Naive thymus-derived CD4-positive, alpha-beta T cell (primary cell): ENCODE data around the gene TLX1. TPM values are rescaled to one million over a fixed set of nuclear protein-coding genes. Genes with fewer than 3 reads are reported as not detected.

ENCODE experiments used
- ATAC-seq: fragments of 150-1000 bp; cut with Tn5 transposase; 2 replicates; pipeline ENCODE4 v1.10.0; 2021; ENCODE audit warnings: mild to moderate bottlenecking, moderate library complexity
- CTCF ChIA-PET: fragments of 350-600 bp; sonication (Branson Sonifier 250); formaldehyde crosslinking; loops from one replicate; lab custom pipeline; 2021; ENCODE audit warnings: antibody characterized with exemption; lab: Charles Lee
- POLR2A ChIA-PET: fragments of 350-600 bp; sonication (Branson Sonifier 250); formaldehyde crosslinking; loops from one replicate; lab custom pipeline; 2021; ENCODE audit warnings: antibody characterized with exemption, inconsistent platforms; lab: Charles Lee
- DNase-seq, 9 donors: peaks; one replicate each; pipeline versions ENCODE4 v3.0.0 to v3.0.0-alpha.2; 2020 to 2022; ENCODE audit warnings: mixed read lengths in 1 of 9
- H3K27ac ChIP-seq: one replicate; pipeline ENCODE4 v1.7.0; 2013; ENCODE audit warnings: mild to moderate bottlenecking, low read depth, low read length, moderate library complexity
- H3K27me3 ChIP-seq, 2 donors: one replicate each; pipeline ENCODE4 v1.7.0; 2013; ENCODE audit warnings: low read length in 2 of 2, mild to moderate bottlenecking in 2 of 2, moderate library complexity in 2 of 2; ENCODE audit not compliant: control insufficient read depth in 2 of 2, insufficient read depth in 2 of 2
- H3K36me3 ChIP-seq, 3 experiments: 1 replicate in 2 of 3; 2 replicates in 1 of 3; pipeline ENCODE4 v1.7.0; 2013; ENCODE audit warnings: low read length in 3 of 3, mild to moderate bottlenecking in 3 of 3, moderate library complexity in 1 of 3; ENCODE audit not compliant: insufficient read depth in 3 of 3, control insufficient read depth in 2 of 3
- H3K4me1 ChIP-seq, 2 donors: one replicate each; pipeline ENCODE4 v1.7.0; 2013; ENCODE audit warnings: low read length in 2 of 2, mild to moderate bottlenecking in 2 of 2, moderate library complexity in 1 of 2; ENCODE audit not compliant: control insufficient read depth in 2 of 2, insufficient read depth in 2 of 2
- H3K4me3 ChIP-seq: 2 replicates; pipeline ENCODE4 v1.7.0; 2013; ENCODE audit warnings: mild to moderate bottlenecking, low read length
- H3K9me3 ChIP-seq, 3 experiments: 1 replicate in 2 of 3; 2 replicates in 1 of 3; pipeline ENCODE4 v1.7.0; 2013; ENCODE audit warnings: low read length in 3 of 3; ENCODE audit not compliant: control insufficient read depth in 2 of 3
- H3K27ac Mint-ChIP-seq, 9 donors: one replicate each; pipeline ENCODE4 v1.8.0; 2020 to 2022; ENCODE audit warnings: mixed read lengths in 9 of 9, mild to moderate bottlenecking in 8 of 9, moderate library complexity in 5 of 9, inconsistent platforms in 2 of 9
- H3K27me3 Mint-ChIP-seq, 5 donors: one replicate each; pipeline ENCODE4 v1.8.0; 2021 to 2022; ENCODE audit warnings: mixed read lengths in 5 of 5, mild to moderate bottlenecking in 1 of 5
- H3K36me3 Mint-ChIP-seq, 5 donors: one replicate each; pipeline ENCODE4 v1.8.0; 2020 to 2022; ENCODE audit warnings: mixed read lengths in 5 of 5, mild to moderate bottlenecking in 3 of 5, inconsistent platforms in 1 of 5
- H3K4me1 Mint-ChIP-seq, 7 donors: one replicate each; pipeline ENCODE4 v1.8.0; 2020 to 2022; ENCODE audit warnings: mixed read lengths in 7 of 7, mild to moderate bottlenecking in 3 of 7, inconsistent platforms in 1 of 7
- H3K4me3 Mint-ChIP-seq, 10 donors: one replicate each; pipeline ENCODE4 v1.8.0; 2020 to 2022; ENCODE audit warnings: mild to moderate bottlenecking in 10 of 10, mixed read lengths in 10 of 10, moderate library complexity in 6 of 10, inconsistent platforms in 2 of 10
- H3K9me3 Mint-ChIP-seq, 11 donors: one replicate each; pipeline ENCODE4 v1.8.0; 2020 to 2022; ENCODE audit warnings: mixed read lengths in 11 of 11, mild to moderate bottlenecking in 4 of 11, inconsistent platforms in 1 of 11, moderate library complexity in 1 of 11
- intact Hi-C, 2 donors: fragments of 100-400 bp; cut with micrococcal nuclease; formaldehyde crosslinking; loops; one replicate each; pipeline ENCODE4 v1.15.1; 2023
- polyA plus RNA-seq, 2 donors: library from polyadenylated mRNA; unstranded; fragments of 300-500 nt; fragmentation: Illumina TruSeq; gene quantifications; one replicate each; pipeline ENCODE4 v1.2.3, GENCODE V29; 2021
- total RNA-seq, 6 experiments: library from RNA in 5 of 6; stranded (reverse) in 5 of 6; gene quantifications; 1 replicate in 5 of 6; 2 replicates in 1 of 6; pipeline ENCODE4 v1.2.3 and lab custom pipeline; 2021 to 2026

TLX1 gene
- total and polyA plus RNA-seq, 7 experiments from 2014 or later: not detected

- peaks cover 6 to 31% (median 19%) of the 10 kb centered on the region in 7 donors for H3K4me1 Mint-ChIP-seq
- POLR2A ChIA-PET: no interaction called here
- Histone ChIP-seq H3K4me1 (peaks cover 0 to 19% of the 10 kb centered on the region in 2 donors), H3K4me3 (no peak overlapping the region), H3K36me3 (no peaks in the 10 kb centered on the region), H3K9me3 (no peaks in the 10 kb centered on the region), H3K27me3 (peaks cover 9 to 43% of the 10 kb centered on the region in 2 donors), H3K27ac (no peak overlapping the region)
- peaks cover 73 to 96% (median 82%) of the 10 kb centered on the region in 5 donors for H3K27me3 Mint-ChIP-seq
- H3K36me3 Mint-ChIP-seq: no peaks in the 10 kb centered on the region
- CTCF ChIA-PET: interaction anchor here (0.6 to 5.6 kb wide), 2 partner anchors 48 to 103 kb away, joined by 3 to 204 read pairs; no protein-coding TSS in a partner anchor
- H3K27ac Mint-ChIP-seq: no peak overlapping the region
- intact Hi-C loops: loop anchor here (2.0 to 5.0 kb wide), 4 partner anchors 74 to 486 kb away; no protein-coding TSS in a partner anchor
- DNase-seq (no peak), ATAC-seq (no peak)
- no peak overlapping the region for H3K4me3 Mint-ChIP-seq
- H3K9me3 Mint-ChIP-seq: no peaks in the 10 kb centered on the region
Observed at GRCh38 chr10:101143345-101143630, 12.2 kb downstream of the TLX1 start.

GRCh38 chr10:101144053-101144452 is 13.0 kb downstream of the TLX1 start:
- POLR2A ChIA-PET: no interaction called here
- H3K27ac ChIP-seq: no peak overlapping the region
- H3K4me1 Mint-ChIP-seq: peaks cover 4 to 23% (median 11%) of the 10 kb centered on the region in 7 donors
- no peaks in the 10 kb centered on the region for H3K36me3 Mint-ChIP-seq
- intact Hi-C loops: loop anchor here in 1 of 2 donors (5.0 kb wide), 2 partner anchors 102 to 487 kb away; no protein-coding TSS in a partner anchor
- ATAC-seq (no peak), DNase-seq (no peak)
- H3K4me3 Mint-ChIP-seq: no peak overlapping the region
- H3K36me3 ChIP-seq: no peaks in the 10 kb centered on the region
- H3K4me3 ChIP-seq: no peak overlapping the region
- peaks cover 0 to 2% (median 0%) of the 10 kb centered on the region in 11 donors for H3K9me3 Mint-ChIP-seq
- H3K4me1 ChIP-seq: peaks cover 0 to 19% of the 10 kb centered on the region in 2 donors
- H3K27me3 Mint-ChIP-seq: peaks cover 71 to 94% (median 80%) of the 10 kb centered on the region in 5 donors
- H3K27me3 ChIP-seq: peaks cover 9 to 38% of the 10 kb centered on the region in 2 donors
- H3K27ac Mint-ChIP-seq: no peak overlapping the region
- CTCF ChIA-PET: interaction anchor here (0.6 to 5.6 kb wide), 2 partner anchors 49 to 103 kb away, joined by 3 to 204 read pairs; no protein-coding TSS in a partner anchor
- H3K9me3 ChIP-seq: no peaks in the 10 kb centered on the region

- no peak overlapping the region for H3K4me3 Mint-ChIP-seq
- Histone ChIP-seq H3K9me3 (no peaks in the 10 kb centered on the region), H3K4me3 (no peak overlapping the region), H3K36me3 (no peaks in the 10 kb centered on the region), H3K27ac (no peak overlapping the region), H3K27me3 (peaks cover 9 to 33% of the 10 kb centered on the region in 2 donors), H3K4me1 (peaks cover 0 to 16% of the 10 kb centered on the region in 2 donors)
- peaks cover 0 to 11% (median 0%) of the 10 kb centered on the region in 11 donors for H3K9me3 Mint-ChIP-seq
- no peak overlapping the region for H3K27ac Mint-ChIP-seq
- ChIA-PET POLR2A (no interaction called here), CTCF (interaction anchor here (1.2 kb wide), 1 partner anchor 9 kb away, joined by 3 read pairs; no protein-coding TSS in a partner anchor)
- H3K36me3 Mint-ChIP-seq: no peaks in the 10 kb centered on the region
- DNase-seq (no peak), ATAC-seq (no peak)
- intact Hi-C loops: no loop called here
- H3K27me3 Mint-ChIP-seq: peaks cover 72 to 95% (median 84%) of the 10 kb centered on the region in 5 donors
- peaks cover 0 to 17% (median 10%) of the 10 kb centered on the region in 7 donors for H3K4me1 Mint-ChIP-seq
Observed at GRCh38 chr10:101145145-101145544, 14.0 kb downstream of the TLX1 start.

GRCh38 chr10:101145750-101146391 is 14.8 kb downstream of the TLX1 start:
- peaks cover 0 to 8% of the 10 kb centered on the region in 2 donors for H3K4me1 ChIP-seq
- no peaks in the 10 kb centered on the region for H3K9me3 ChIP-seq
- intact Hi-C loops: no loop called here
- Mint-ChIP-seq H3K9me3 (peaks cover 0 to 11% (median 0%) of the 10 kb centered on the region in 11 donors), H3K27me3 (peaks cover 77 to 95% (median 84%) of the 10 kb centered on the region in 5 donors), H3K27ac (no peak overlapping the region), H3K4me3 (peak overlapping the region in 4 of 10 donors; percentile 38 to 52 (median 42)), H3K36me3 (no peaks in the 10 kb centered on the region), H3K4me1 (peaks cover 0 to 12% (median 7%) of the 10 kb centered on the region in 7 donors)
- no peaks in the 10 kb centered on the region for H3K36me3 ChIP-seq
- no peak overlapping the region for H3K27ac ChIP-seq
- ATAC-seq (no peak), DNase-seq (no peak)
- H3K4me3 ChIP-seq: no peak overlapping the region
- peaks cover 10 to 26% of the 10 kb centered on the region in 2 donors for H3K27me3 ChIP-seq
- CTCF ChIA-PET: interaction anchor here (1.2 to 2.4 kb wide), 2 partner anchors 8 to 50 kb away, joined by 3 to 6 read pairs; no protein-coding TSS in a partner anchor
- POLR2A ChIA-PET: no interaction called here

- DNase-seq (no peak), ATAC-seq (peak; percentile 30)
- Mint-ChIP-seq H3K4me1 (peaks cover 0 to 12% (median 7%) of the 10 kb centered on the region in 7 donors), H3K27ac (no peak overlapping the region), H3K36me3 (no peaks in the 10 kb centered on the region), H3K27me3 (peaks cover 77 to 95% (median 81%) of the 10 kb centered on the region in 5 donors), H3K4me3 (peak overlapping the region in 5 of 10 donors; percentile 21 to 52 (median 38)), H3K9me3 (peaks cover 0 to 11% (median 0%) of the 10 kb centered on the region in 11 donors)
- POLR2A ChIA-PET: interaction anchor here (0.6 kb wide), 1 partner anchor 931 kb away, joined by 4 read pairs; no protein-coding TSS in a partner anchor
- Histone ChIP-seq H3K27ac (no peak overlapping the region), H3K4me1 (peaks cover 0 to 8% of the 10 kb centered on the region in 2 donors), H3K27me3 (peaks cover 6 to 18% of the 10 kb centered on the region in 2 donors), H3K36me3 (no peaks in the 10 kb centered on the region), H3K9me3 (no peaks in the 10 kb centered on the region), H3K4me3 (no peak overlapping the region)
- CTCF ChIA-PET: interaction anchor here (1.0 to 2.4 kb wide), 2 partner anchors 15 to 51 kb away, joined by 3 to 6 read pairs; no protein-coding TSS in a partner anchor
- intact Hi-C loops: no loop called here
Observed at GRCh38 chr10:101146392-101147251, 15.5 kb downstream of the TLX1 start.

- POLR2A ChIA-PET: no interaction called here
- no peak overlapping the region for H3K4me3 Mint-ChIP-seq
- H3K27ac Mint-ChIP-seq: no peak overlapping the region
Observed at GRCh38 chr10:101151395-101151794, 20.3 kb downstream of the TLX1 start.

More at GRCh38 chr10:101151395-101151794, 20.3 kb downstream of the TLX1 start:
- H3K4me1 Mint-ChIP-seq: peaks cover 0 to 8% (median 0%) of the 10 kb centered on the region in 7 donors
- CTCF ChIA-PET: no interaction called here
- Histone ChIP-seq H3K27ac (no peak overlapping the region), H3K36me3 (no peaks in the 10 kb centered on the region), H3K27me3 (peaks cover under 1 to 4% of the 10 kb centered on the region in 2 donors), H3K4me3 (no peak overlapping the region), H3K9me3 (no peaks in the 10 kb centered on the region), H3K4me1 (no peaks in the 10 kb centered on the region)
- peaks cover 0 to 3% (median 0%) of the 10 kb centered on the region in 5 donors for H3K36me3 Mint-ChIP-seq
- H3K9me3 Mint-ChIP-seq: peaks cover 0 to 11% (median 0%) of the 10 kb centered on the region in 11 donors
- H3K27me3 Mint-ChIP-seq: peaks cover 58 to 79% (median 64%) of the 10 kb centered on the region in 5 donors
- DNase-seq: no peak
- ATAC-seq: no peak
- intact Hi-C loops: no loop called here
